ENCODE measurements around the gene POGZ.

DNA sequence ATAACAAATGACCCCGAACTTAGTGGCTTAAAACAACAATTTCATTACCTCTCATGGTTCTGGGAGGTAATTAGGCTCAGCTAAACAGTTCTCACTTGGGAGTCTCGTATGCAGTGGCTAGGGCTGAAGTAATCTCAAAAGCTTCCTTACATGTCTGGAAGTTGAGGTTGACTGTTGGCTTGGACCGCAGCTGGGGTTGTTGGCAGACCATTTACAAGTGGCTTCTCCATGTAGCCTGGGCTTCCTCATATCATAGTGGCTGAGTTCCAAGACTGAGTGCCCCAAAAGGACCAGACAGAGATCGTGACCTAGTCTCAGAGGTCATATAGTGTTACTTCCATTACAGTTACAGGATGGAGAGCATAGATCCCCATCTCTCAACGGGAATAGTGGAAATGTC, 2.4 kb upstream of the POGZ start:
- no peak for TF ChIP-seq EZH2 (IDR thresholded peaks at IDR 0.05; ENCODE audit: borderline replicate concordance)
- TF ChIP-seq, protein P1, sequence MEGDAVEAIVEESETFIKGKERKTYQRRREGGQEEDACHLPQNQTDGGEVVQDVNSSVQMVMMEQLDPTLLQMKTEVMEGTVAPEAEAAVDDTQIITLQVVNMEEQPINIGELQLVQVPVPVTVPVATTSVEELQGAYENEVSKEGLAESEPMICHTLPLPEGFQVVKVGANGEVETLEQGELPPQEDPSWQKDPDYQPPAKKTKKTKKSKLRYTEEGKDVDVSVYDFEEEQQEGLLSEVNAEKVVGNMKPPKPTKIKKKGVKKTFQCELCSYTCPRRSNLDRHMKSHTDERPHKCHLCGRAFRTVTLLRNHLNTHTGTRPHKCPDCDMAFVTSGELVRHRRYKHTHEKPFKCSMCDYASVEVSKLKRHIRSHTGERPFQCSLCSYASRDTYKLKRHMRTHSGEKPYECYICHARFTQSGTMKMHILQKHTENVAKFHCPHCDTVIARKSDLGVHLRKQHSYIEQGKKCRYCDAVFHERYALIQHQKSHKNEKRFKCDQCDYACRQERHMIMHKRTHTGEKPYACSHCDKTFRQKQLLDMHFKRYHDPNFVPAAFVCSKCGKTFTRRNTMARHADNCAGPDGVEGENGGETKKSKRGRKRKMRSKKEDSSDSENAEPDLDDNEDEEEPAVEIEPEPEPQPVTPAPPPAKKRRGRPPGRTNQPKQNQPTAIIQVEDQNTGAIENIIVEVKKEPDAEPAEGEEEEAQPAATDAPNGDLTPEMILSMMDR (IDR thresholded peaks at IDR 0.05; ENCODE audit: poor library complexity), result no peak

All from hepatocyte (in vitro differentiated cells).